Measurements from ENCODE around the gene POC1B.

The POC1B gene

DNA sequence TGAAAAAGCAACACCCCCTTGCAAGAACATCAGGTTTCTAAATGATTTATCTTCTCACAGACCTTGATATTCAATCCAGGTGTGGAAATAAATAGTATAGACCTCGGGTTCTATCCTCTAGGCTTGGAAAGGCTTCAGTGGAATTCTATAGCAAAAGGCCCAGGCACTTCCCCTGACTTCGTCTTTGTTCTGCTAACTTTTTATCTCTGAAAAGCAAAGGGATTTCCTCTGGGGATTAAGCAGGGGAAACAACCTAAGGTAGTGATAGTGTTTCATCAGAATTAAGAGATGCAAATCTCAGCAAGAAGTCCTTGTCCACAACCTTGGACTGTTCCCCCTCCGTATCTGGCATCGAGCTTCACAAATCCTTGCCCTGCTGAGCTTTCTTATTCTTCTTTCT, 114.0 kb downstream of the POC1B start:
- peak overlapping the region; percentile 82 for H3K27ac ChIP-seq
- peak overlapping the region; percentile 35 for H3K9ac ChIP-seq (ENCODE audit: insufficient read length)
- H3K4me3 ChIP-seq = peak overlapping the region; percentile 2; the same call in 1 of the 2 replicates
- no peaks in the 10 kb centered on the region for H3K36me3 ChIP-seq (ENCODE audit: insufficient read depth, low read length)
- no peak for DNase-seq (ENCODE audit: low read depth, low spot score)
- no peaks in the 10 kb centered on the region for H3K9me3 ChIP-seq (ENCODE audit: low read depth, low read length)
- TF ChIP-seq FOXP2 (optimal IDR thresholded peaks at IDR 0.05; ENCODE audit: control extremely low read depth, extremely low read length, insufficient read depth) (no peak), EZH2 (IDR thresholded peaks at IDR 0.05) (no peak), POLR2AphosphoS5 (IDR thresholded peaks at IDR 0.05; ENCODE audit: borderline replicate concordance, low read depth, low read length) (no peak)

DNA sequence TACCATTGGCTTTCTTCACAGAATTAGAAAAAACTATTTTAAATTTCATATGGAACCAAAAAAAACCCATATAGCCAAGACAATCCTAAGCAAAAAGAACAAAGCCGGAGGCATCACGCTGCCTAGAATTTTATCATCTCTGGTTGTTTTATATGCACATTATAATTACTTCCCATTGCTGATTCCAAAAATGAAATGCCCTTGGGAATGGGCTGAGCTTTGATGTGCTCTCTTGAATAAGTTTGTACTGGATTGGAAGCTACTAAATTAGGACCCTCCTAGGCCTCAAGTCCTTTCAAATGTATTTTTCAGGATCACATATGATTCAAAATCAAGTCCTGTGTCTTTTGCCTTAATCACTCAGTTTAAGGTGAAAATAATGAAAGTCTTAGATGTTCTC, 114.6 kb downstream of the POC1B start:
- Histone ChIP-seq H3K9me3 (ENCODE audit: low read depth, low read length) (no peaks in the 10 kb centered on the region), H3K9ac (ENCODE audit: insufficient read length) (peak overlapping the region; percentile 35), H3K27ac (peak overlapping the region; percentile 82), H3K4me3 (peak overlapping the region; percentile 2; the same call in 1 of the 2 replicates), H3K36me3 (ENCODE audit: insufficient read depth, low read length) (no peaks in the 10 kb centered on the region)
- no peak for TF ChIP-seq EZH2 (IDR thresholded peaks at IDR 0.05)
- TF ChIP-seq FOXP2 (optimal IDR thresholded peaks at IDR 0.05; ENCODE audit: control extremely low read depth, extremely low read length, insufficient read depth) = no peak
- TF ChIP-seq POLR2AphosphoS5 (IDR thresholded peaks at IDR 0.05; ENCODE audit: borderline replicate concordance, low read depth, low read length) = no peak
- DNase-seq (ENCODE audit: low read depth, low spot score) = peak; percentile 82

DNA sequence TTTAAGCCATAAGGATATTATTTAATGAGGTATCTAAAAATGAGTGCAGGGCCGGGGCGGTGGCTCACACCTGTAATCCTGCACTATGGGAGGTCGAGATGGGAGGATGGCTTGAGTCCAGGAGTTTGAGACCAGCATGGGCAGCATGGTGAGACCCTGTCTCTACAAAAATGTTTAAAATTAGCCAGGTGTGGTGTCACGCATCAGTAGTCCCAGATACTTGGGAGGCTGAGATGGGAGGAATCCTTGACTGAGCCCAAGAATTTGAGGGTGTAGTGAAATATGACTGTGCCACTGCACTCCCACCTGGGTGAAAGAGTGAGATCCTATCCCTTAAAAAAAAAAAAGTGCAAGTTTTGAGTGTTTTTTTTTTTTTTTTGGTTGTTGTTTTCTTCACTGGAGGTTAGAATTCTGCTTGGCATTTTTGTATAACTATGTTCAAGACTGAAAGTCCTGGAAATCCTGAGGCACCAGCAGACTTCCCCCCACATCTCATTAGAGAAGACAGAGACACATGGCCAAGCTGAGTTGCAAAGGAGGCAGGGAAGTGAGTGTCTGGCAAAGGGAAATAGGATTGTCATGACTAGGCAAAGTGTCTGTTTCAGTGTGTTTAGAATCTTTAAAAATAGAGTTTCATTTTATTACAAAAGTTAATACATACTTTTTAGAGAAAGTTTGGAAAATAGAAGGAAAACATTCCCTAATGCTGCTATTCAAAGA, 120.1 kb downstream of the POC1B start:
- TF ChIP-seq FOXP2 (optimal IDR thresholded peaks at IDR 0.05; ENCODE audit: control extremely low read depth, extremely low read length, insufficient read depth) (no peak), POLR2AphosphoS5 (IDR thresholded peaks at IDR 0.05; ENCODE audit: borderline replicate concordance, low read depth, low read length) (no peak), EZH2 (IDR thresholded peaks at IDR 0.05) (no peak)
- H3K9ac ChIP-seq (ENCODE audit: insufficient read length) = no peak overlapping the region
- no peak overlapping the region for H3K27ac ChIP-seq
- no peaks in the 10 kb centered on the region for H3K9me3 ChIP-seq (ENCODE audit: low read depth, low read length)
- no peaks in the 10 kb centered on the region for H3K36me3 ChIP-seq (ENCODE audit: insufficient read depth, low read length)
- H3K4me3 ChIP-seq = no peak overlapping the region
- DNase-seq (ENCODE audit: low read depth, low spot score) = no peak

DNA sequence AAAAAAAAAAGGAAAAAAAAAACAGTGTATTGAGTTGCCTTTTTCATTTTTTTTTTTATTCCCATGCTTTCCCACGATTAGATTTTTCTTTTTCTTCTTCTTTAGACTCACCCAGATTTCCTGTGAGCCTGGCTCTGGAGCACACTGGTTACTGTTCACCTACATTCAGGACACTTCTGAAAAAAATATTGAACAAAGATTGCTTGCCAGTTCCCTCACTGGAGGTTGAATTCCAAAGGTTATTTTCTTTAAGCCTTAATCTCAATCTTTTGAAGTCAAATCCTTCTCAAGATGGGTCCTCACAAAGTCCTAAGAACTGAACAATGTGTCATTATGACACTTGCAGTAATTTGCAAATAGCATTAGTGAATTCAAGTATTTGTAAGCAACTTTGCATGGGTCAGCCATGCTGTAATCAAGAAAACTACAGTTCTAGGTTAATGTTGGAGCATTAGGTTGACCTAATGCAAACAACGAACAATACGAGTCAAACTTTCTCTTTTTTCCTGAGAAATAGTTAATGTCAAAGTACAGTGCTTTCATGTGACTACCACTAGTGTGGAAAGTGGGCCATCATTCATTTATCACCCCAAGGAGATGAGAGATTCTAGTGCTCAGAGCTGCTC, 124.3 kb downstream of the POC1B start:
- TF ChIP-seq EZH2 (IDR thresholded peaks at IDR 0.05) = no peak
- TF ChIP-seq POLR2AphosphoS5 (IDR thresholded peaks at IDR 0.05; ENCODE audit: borderline replicate concordance, low read depth, low read length) = no peak
- H3K36me3 ChIP-seq (ENCODE audit: insufficient read depth, low read length) = no peaks in the 10 kb centered on the region
- H3K27ac ChIP-seq = no peak overlapping the region

DNA sequence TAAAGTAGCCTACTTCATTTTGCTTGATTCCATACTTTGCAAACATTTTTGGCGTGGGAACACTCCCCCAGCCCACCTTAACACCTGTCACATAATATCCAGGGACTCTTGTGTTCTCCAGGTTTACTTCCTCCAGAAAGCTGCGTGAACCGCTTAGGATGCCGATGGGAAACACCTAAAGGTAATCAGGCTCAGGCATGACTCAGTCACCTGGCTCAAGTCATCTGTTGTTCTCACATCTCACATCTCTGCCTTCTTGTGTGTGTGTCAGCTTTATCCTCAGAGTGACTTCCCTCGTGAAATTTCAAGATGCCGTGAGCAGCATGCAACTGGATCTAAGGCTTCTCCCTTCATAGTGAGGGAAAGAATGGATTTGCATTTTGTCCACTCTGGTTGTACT, 125.4 kb downstream of the POC1B start:
- TF ChIP-seq EZH2 (IDR thresholded peaks at IDR 0.05) = no peak
- TF ChIP-seq POLR2AphosphoS5 (IDR thresholded peaks at IDR 0.05; ENCODE audit: borderline replicate concordance, low read depth, low read length) = no peak
- no peak for TF ChIP-seq FOXP2 (optimal IDR thresholded peaks at IDR 0.05; ENCODE audit: control extremely low read depth, extremely low read length, insufficient read depth)
- H3K36me3 ChIP-seq (ENCODE audit: insufficient read depth, low read length) = no peaks in the 10 kb centered on the region
- no peak for DNase-seq (ENCODE audit: low read depth, low spot score)
- H3K27ac ChIP-seq = no peak overlapping the region
- H3K9me3 ChIP-seq (ENCODE audit: low read depth, low read length) = no peaks in the 10 kb centered on the region
- no peak overlapping the region for H3K4me3 ChIP-seq
- no peak overlapping the region for H3K9ac ChIP-seq (ENCODE audit: insufficient read length)

More for the DNA sequence above, 124.3 kb downstream of the POC1B start:
- no peak overlapping the region for H3K9ac ChIP-seq (ENCODE audit: insufficient read length)
- no peak for DNase-seq (ENCODE audit: low read depth, low spot score)
- H3K4me3 ChIP-seq = no peak overlapping the region
- no peaks in the 10 kb centered on the region for H3K9me3 ChIP-seq (ENCODE audit: low read depth, low read length)

DNA sequence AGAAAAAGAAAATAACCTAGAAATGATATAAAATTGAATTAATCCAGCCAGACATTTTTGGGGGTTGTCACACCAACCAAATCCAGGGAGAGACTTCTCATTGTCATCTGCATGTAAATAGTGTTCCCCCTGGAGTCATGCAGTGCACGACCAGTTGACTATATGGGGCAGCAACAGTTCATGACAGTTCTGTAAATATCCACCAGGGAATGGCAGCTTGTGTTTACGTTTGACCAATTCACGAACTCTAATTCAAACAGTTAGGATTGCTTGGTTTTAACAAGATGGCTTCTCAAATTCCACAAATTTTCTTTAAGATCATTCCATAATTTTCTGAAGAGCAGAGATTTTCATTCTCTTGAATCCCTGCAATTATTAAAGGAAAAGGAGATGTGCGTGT, 130.1 kb downstream of the POC1B start:
- DNase-seq (ENCODE audit: low read depth, low spot score) = no peak
- no peak overlapping the region for H3K27ac ChIP-seq
- no peak for TF ChIP-seq FOXP2 (optimal IDR thresholded peaks at IDR 0.05; ENCODE audit: control extremely low read depth, extremely low read length, insufficient read depth)
- no peak for TF ChIP-seq EZH2 (IDR thresholded peaks at IDR 0.05)
- TF ChIP-seq POLR2AphosphoS5 (IDR thresholded peaks at IDR 0.05; ENCODE audit: borderline replicate concordance, low read depth, low read length) = no peak
- no peaks in the 10 kb centered on the region for H3K9me3 ChIP-seq (ENCODE audit: low read depth, low read length)
- H3K4me3 ChIP-seq = no peak overlapping the region
- no peak overlapping the region for H3K9ac ChIP-seq (ENCODE audit: insufficient read length)
- no peaks in the 10 kb centered on the region for H3K36me3 ChIP-seq (ENCODE audit: insufficient read depth, low read length)

DNA sequence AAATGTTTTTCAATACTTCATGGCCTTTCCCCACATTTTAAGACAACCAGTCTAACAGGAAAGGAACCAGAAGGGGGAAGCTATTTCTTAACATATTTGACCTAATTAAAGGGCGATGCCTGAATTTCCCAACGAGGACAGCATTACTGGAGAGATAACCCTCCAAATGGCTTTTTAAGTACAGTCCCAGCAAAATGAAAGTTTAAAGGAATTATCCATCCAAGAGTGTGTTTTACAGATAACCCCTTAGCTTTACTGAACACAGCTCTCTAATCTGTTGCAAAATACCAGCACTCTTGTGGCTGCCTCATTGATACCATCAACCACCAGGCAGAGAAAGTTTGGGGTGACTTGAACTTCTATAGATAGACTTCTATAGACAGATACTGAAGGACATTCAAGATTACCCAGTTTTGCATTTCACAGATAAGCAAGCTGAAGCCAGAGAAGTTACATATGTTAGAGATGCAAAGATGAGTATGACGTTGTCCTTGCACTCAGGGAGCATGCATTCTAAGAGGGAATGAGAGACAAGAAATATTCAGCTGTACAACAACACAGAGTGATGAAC, 132.2 kb downstream of the POC1B start:
- no peaks in the 10 kb centered on the region for H3K36me3 ChIP-seq (ENCODE audit: insufficient read depth, low read length)
- no peak overlapping the region for H3K9ac ChIP-seq (ENCODE audit: insufficient read length)
- DNase-seq (ENCODE audit: low read depth, low spot score) = no peak
- TF ChIP-seq FOXP2 (optimal IDR thresholded peaks at IDR 0.05; ENCODE audit: control extremely low read depth, extremely low read length, insufficient read depth) = no peak
- no peak for TF ChIP-seq EZH2 (IDR thresholded peaks at IDR 0.05)
- no peak for TF ChIP-seq POLR2AphosphoS5 (IDR thresholded peaks at IDR 0.05; ENCODE audit: borderline replicate concordance, low read depth, low read length)
- H3K4me3 ChIP-seq = no peak overlapping the region
- H3K9me3 ChIP-seq (ENCODE audit: low read depth, low read length) = no peaks in the 10 kb centered on the region
- no peak overlapping the region for H3K27ac ChIP-seq

DNA sequence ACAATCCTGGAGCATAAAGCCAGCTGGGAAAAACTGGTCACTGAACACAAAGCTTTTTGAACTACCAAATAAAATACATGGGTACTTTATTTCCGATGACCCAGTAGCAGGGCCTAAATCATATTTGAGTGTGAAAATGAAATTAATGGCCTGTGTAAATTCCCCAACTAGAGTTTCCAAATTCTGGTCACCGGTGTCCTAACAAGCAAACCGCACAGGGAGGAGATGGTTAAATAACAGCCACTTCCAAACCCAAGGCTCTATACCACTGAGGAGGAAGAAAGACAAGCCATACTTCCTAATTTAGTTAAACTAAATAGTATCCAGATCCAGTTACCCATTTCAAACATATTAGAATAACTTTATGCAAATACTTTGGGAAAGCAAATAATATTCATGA, 133.5 kb downstream of the POC1B start:
- Histone ChIP-seq H3K36me3 (ENCODE audit: insufficient read depth, low read length) (no peaks in the 10 kb centered on the region), H3K9ac (ENCODE audit: insufficient read length) (no peak overlapping the region), H3K27ac (no peak overlapping the region), H3K9me3 (ENCODE audit: low read depth, low read length) (no peaks in the 10 kb centered on the region), H3K4me3 (no peak overlapping the region)
- TF ChIP-seq FOXP2 (optimal IDR thresholded peaks at IDR 0.05; ENCODE audit: control extremely low read depth, extremely low read length, insufficient read depth) (no peak), EZH2 (IDR thresholded peaks at IDR 0.05) (no peak), POLR2AphosphoS5 (IDR thresholded peaks at IDR 0.05; ENCODE audit: borderline replicate concordance, low read depth, low read length) (no peak)
- no peak for DNase-seq (ENCODE audit: low read depth, low spot score)
